GM23338 (cell line): ENCODE results near the gene WWC1.

Experiments used
- CREB1 ChIP-seq: fragments of 250-450 bp; sonication (Bioruptor Pico); IDR thresholded peaks from 2 replicates; pipeline ENCODE4 v1.5.0; 2020; ENCODE audit warnings: low read depth, mild to moderate bottlenecking, moderate library complexity
- EZH2 ChIP-seq: fragments of 200-600 bp; sonication (generic); IDR thresholded peaks from one replicate; pipeline ENCODE4 v1.8.0; 2017; ENCODE audit warnings: antibody characterized with exemption, mild to moderate bottlenecking, low read depth; ENCODE audit not compliant: unreplicated experiment
- JUNB ChIP-seq: IDR thresholded peaks from one replicate; pipeline ENCODE4 v1.6.1; 2016; ENCODE audit warnings: antibody characterized with exemption; ENCODE audit not compliant: unreplicated experiment
- POLR2AphosphoS5 ChIP-seq: IDR thresholded peaks from 2 replicates; pipeline ENCODE4 v1.6.1; 2016; ENCODE audit warnings: antibody characterized with exemption, low read depth
- ZNF114 ChIP-seq: fragments of 250-450 bp; sonication (Bioruptor Pico); IDR thresholded peaks from 2 replicates; pipeline ENCODE4 v1.5.0; 2020; ENCODE audit warnings: mild to moderate bottlenecking, moderate library complexity
- TF ChIP-seq, protein P1 (sequence below), 2 experiments: fragments of 200-600 bp in 1 of 2; sonication (generic) in 1 of 2; conservative IDR thresholded peaks; 2 replicates each; pipeline versions ENCODE4 v1.5.1 to v1.6.1; 2016 to 2017; ENCODE audit warnings: antibody characterized with exemption in 2 of 2, low read depth in 2 of 2, mild to moderate bottlenecking in 2 of 2, moderate library complexity in 1 of 2
- TF ChIP-seq, protein P2 (sequence below): IDR thresholded peaks from one replicate; pipeline ENCODE4 v1.6.1; 2018; ENCODE audit warnings: antibody characterized with exemption; ENCODE audit not compliant: unreplicated experiment

DNA sequence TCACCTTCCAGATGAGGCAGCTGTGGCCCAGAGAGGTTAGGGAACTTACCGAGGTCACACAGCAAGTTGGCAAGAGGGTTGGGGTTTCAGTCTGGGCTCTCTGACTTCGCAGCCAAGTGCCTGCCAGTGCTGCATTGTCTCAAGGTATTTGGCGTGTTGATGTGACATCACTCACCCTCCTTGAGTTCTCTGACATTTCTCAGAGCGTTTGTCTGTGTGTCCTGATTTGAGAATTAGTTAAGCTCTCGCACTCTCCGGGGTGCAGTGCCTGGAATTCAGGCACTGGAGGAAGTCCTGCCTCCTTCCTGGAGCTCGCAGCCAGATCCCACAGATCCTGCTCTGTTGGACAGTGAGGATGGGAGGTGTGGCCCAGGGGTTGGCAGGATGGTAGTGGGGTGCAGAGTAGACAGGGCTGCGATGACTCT lies 25.7 kb downstream of the WWC1 start:
- TF ChIP-seq ZNF114 = no peak
- TF ChIP-seq, protein P1, sequence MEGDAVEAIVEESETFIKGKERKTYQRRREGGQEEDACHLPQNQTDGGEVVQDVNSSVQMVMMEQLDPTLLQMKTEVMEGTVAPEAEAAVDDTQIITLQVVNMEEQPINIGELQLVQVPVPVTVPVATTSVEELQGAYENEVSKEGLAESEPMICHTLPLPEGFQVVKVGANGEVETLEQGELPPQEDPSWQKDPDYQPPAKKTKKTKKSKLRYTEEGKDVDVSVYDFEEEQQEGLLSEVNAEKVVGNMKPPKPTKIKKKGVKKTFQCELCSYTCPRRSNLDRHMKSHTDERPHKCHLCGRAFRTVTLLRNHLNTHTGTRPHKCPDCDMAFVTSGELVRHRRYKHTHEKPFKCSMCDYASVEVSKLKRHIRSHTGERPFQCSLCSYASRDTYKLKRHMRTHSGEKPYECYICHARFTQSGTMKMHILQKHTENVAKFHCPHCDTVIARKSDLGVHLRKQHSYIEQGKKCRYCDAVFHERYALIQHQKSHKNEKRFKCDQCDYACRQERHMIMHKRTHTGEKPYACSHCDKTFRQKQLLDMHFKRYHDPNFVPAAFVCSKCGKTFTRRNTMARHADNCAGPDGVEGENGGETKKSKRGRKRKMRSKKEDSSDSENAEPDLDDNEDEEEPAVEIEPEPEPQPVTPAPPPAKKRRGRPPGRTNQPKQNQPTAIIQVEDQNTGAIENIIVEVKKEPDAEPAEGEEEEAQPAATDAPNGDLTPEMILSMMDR (conservative IDR thresholded peaks at IDR 0.05; ENCODE audit: low read depth in 2 of 2) = no peak
- TF ChIP-seq JUNB = no peak
- TF ChIP-seq EZH2 = no peak
- TF ChIP-seq, protein P2, sequence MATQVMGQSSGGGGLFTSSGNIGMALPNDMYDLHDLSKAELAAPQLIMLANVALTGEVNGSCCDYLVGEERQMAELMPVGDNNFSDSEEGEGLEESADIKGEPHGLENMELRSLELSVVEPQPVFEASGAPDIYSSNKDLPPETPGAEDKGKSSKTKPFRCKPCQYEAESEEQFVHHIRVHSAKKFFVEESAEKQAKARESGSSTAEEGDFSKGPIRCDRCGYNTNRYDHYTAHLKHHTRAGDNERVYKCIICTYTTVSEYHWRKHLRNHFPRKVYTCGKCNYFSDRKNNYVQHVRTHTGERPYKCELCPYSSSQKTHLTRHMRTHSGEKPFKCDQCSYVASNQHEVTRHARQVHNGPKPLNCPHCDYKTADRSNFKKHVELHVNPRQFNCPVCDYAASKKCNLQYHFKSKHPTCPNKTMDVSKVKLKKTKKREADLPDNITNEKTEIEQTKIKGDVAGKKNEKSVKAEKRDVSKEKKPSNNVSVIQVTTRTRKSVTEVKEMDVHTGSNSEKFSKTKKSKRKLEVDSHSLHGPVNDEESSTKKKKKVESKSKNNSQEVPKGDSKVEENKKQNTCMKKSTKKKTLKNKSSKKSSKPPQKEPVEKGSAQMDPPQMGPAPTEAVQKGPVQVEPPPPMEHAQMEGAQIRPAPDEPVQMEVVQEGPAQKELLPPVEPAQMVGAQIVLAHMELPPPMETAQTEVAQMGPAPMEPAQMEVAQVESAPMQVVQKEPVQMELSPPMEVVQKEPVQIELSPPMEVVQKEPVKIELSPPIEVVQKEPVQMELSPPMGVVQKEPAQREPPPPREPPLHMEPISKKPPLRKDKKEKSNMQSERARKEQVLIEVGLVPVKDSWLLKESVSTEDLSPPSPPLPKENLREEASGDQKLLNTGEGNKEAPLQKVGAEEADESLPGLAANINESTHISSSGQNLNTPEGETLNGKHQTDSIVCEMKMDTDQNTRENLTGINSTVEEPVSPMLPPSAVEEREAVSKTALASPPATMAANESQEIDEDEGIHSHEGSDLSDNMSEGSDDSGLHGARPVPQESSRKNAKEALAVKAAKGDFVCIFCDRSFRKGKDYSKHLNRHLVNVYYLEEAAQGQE = no peak
- no peak for TF ChIP-seq POLR2AphosphoS5
- no peak for TF ChIP-seq CREB1 (CRISPR knock-in tag)
